Rectal smooth muscle tissue (tissue), 1 donor: ENCODE results near the gene PRRC2C.
"Not testable (repeated sequence)": the region's sequence is repeated elsewhere in the genome, so short reads cannot be mapped to it uniquely, and the experiment has no call there.

Experiments used
- H3K27ac ChIP-seq: one replicate; pipeline ENCODE4 v1.7.0; 2013; ENCODE audit warnings: low read depth, low read length, inconsistent platforms
- H3K27me3 ChIP-seq: one replicate; pipeline ENCODE4 v1.7.0; 2013; ENCODE audit warnings: low read length; ENCODE audit not compliant: control insufficient read depth, insufficient read depth
- H3K36me3 ChIP-seq: one replicate; pipeline ENCODE4 v1.7.0; 2013; ENCODE audit warnings: low read length; ENCODE audit not compliant: control insufficient read depth, insufficient read depth
- H3K4me1 ChIP-seq: one replicate; pipeline ENCODE4 v1.7.0; 2013; ENCODE audit warnings: low read length; ENCODE audit not compliant: control insufficient read depth, insufficient read depth
- H3K4me3 ChIP-seq: one replicate; pipeline ENCODE4 v1.7.0; 2013; ENCODE audit warnings: low read length
- H3K9ac ChIP-seq: one replicate; pipeline ENCODE4 v1.7.0; 2013; ENCODE audit warnings: low read length

The PRRC2C gene

DNA sequence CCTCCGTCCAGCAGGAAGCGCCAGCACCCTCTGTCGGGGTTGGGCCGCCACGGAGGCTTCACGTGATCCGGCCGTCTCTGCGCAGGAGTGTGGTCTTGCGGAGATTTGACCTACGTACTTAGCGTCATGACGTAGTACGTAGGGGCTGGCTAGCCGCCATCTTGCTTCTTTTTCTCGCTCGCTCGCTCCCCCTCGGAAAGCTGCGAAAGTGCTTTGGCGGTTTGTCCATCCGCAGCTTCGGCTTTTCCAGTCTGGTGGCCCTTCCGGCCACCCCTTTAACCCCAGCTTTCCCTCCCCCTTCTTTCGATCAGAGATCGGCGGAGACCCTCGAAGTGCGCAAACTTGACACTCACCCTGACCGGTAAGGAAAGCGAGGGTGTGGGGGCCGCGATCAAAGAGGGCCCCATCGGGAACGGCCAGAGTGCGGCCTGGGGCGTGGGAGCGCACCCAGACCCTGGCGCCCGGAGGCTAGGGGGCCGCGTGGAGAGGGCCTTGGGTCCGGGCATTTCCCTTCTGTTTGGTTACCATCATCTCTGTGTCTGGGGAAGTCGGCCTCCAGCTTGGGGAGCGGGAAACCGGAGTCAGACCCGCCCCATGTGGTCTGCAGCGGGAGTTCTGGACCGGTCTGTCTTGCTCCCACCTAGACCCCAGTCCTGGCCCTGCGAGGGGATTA is at the start of gene PRRC2C:
TSS of gene PRRC2C (plus strand) at position 156 of the 673 bp plus-strand sequence. CDS start 26,559 bp downstream, outside the sequence.
- Histone ChIP-seq H3K27ac (peak within 1 kb of the TSS; percentile 98), H3K27me3 (no peaks in the 10 kb centered on the region), H3K4me3 (peak within 1 kb of the TSS; percentile 94), H3K36me3 (no peaks in the 10 kb centered on the region), H3K4me1 (peaks cover 8% of the 10 kb centered on the region), H3K9ac (peak within 1 kb of the TSS; percentile 97)

DNA sequence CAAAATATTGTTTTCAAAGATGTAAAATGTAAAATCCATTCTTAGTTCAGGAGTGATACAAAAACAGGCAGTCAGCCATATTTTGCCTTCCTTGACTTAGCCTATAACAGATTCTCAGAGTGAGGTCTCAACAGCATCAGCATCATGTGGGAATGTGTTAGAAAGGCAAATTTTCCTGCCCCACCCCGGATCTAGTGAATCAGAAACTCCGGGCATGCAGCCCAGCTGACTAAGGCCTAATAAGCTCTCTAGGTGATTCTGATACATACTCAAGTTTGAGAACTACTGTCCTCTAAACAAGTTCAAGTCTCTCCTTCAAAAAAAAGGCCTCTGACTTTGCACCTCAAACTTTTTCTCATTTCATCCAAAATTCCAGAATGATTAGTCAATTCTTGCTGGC is 46.9 kb upstream of the PRRC2C start:
- no peaks in the 10 kb centered on the region for H3K27me3 ChIP-seq
- H3K27ac ChIP-seq = no peak overlapping the region
- H3K4me3 ChIP-seq = no peak overlapping the region
- no peak overlapping the region for H3K9ac ChIP-seq
- no peaks in the 10 kb centered on the region for H3K4me1 ChIP-seq
- no peaks in the 10 kb centered on the region for H3K36me3 ChIP-seq

GRCh38 chr1:171440201-171440600 is 45.1 kb upstream of the PRRC2C start:
- H3K4me1 ChIP-seq, H3K27ac ChIP-seq, H3K36me3 ChIP-seq, H3K4me3 ChIP-seq, H3K9ac ChIP-seq, H3K27me3 ChIP-seq: not testable (repeated sequence)

DNA sequence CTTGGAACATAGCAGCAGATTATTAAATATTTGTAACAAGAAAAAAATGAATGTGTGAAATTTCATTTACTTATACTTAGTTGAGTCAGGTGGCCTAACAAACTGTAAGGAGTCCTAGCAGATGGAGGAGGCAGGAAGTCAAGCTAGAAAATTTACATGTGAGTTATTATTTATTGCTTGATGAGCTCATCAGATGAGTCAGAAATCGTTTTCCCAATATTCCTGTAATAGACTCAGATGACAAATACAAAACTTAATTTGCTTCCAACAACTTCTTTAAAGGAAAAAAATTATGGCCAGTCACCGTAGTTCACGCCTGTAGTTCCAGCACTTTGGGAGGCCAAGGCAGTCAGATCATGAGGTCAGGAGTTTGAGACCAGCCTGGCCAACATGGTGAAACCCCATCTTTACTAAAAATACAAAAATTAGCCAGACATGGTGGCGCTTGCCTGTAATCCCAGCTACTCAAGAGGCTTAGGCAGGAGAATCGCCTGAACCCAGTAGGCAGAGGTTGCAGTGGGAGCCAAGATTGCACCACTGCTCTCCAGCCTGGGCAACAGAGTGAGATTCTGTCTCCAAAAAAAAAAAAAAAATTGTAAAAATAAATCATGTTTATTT is 43.9 kb upstream of the PRRC2C start:
- H3K27ac ChIP-seq, H3K27me3 ChIP-seq, H3K4me1 ChIP-seq, H3K36me3 ChIP-seq, H3K4me3 ChIP-seq, H3K9ac ChIP-seq: not testable (repeated sequence)

- Histone ChIP-seq H3K4me1 (no peaks in the 10 kb centered on the region), H3K4me3 (no peak overlapping the region), H3K27me3 (no peaks in the 10 kb centered on the region), H3K9ac (no peak overlapping the region), H3K27ac (no peak overlapping the region), H3K36me3 (no peaks in the 10 kb centered on the region)
These were observed 38.9 kb upstream of the PRRC2C start for GRCh38 chr1:171446386-171446785.

DNA sequence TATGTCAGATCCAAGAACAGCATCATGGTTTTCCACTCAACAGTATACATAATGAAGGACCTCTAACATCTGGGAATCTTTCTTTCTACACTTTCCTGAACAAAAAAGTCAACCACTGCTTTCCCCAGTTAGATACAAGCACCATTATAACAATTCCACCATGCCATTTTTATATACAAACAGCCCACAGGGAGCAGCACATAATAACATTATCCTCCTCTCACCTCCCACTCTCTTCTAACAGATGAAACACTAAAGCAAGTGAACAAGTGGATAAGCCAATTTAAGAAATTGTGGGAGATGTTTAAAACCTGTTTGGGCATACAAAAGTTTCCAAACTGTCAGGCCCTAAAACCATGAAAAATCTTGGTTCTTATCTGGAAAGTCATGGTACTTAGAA is 29.4 kb upstream of the PRRC2C start:
- no peak overlapping the region for H3K4me3 ChIP-seq
- no peaks in the 10 kb centered on the region for H3K4me1 ChIP-seq
- H3K27me3 ChIP-seq = no peaks in the 10 kb centered on the region
- no peaks in the 10 kb centered on the region for H3K36me3 ChIP-seq
- no peak overlapping the region for H3K27ac ChIP-seq
- no peak overlapping the region for H3K9ac ChIP-seq

- H3K9ac ChIP-seq = no peak overlapping the region
- H3K27me3 ChIP-seq = no peaks in the 10 kb centered on the region
- no peak overlapping the region for H3K27ac ChIP-seq
- no peaks in the 10 kb centered on the region for H3K4me1 ChIP-seq
- no peaks in the 10 kb centered on the region for H3K36me3 ChIP-seq
- H3K4me3 ChIP-seq = no peak overlapping the region
These were observed 27.9 kb upstream of the PRRC2C start for GRCh38 chr1:171457412-171457811.

DNA sequence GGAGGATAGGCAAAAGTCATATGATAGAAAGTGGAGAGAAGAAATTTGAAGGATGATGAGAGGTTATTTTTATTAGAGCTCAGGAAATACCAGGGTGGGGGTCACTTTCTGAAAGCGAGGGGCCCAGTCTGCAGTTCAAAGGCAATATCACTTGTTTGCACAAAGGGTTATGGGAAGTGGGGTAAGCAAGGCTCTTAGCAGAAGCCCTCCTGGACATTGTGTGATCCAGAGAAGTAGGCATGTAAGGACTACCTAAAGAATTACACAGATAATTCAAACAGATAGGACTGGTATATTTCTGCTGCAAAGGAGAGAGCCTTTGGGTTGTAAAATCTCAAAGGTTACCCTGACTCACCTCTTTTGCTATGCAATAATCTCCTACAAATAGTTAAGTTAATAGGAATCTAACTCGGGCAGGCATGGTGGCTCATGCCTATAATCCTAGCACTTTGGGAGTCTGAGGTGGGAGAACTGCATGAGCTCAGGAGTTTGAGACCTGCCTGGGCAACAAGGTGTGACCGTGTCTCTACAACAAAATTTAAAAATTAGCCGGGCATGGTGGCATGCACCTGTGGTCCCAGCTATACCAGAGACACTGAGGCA is 25.2 kb upstream of the PRRC2C start:
- Histone ChIP-seq H3K27ac (no peak overlapping the region), H3K4me1 (no peaks in the 10 kb centered on the region), H3K36me3 (no peaks in the 10 kb centered on the region), H3K4me3 (no peak overlapping the region), H3K9ac (no peak overlapping the region), H3K27me3 (no peaks in the 10 kb centered on the region)

DNA sequence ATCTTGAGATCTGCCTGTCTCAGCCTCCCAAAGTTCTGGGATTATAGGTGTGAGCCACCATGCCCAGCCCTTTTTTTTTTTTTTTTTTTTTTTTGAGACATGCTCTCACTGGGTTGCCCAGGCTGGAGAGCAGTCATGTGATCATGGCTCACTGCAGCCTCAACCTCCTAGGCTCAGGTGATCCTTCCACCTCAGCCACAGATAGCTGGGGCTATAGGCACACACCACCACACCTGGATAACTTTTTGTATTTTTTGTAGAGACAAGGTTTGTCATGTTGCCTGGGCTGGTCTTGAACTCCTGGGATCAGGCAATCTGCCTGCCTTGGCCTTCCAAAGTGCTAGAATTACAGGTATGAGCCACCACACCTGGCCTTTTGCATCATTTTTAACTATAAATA is 17.7 kb upstream of the PRRC2C start:
- H3K27me3 ChIP-seq = no peaks in the 10 kb centered on the region
- no peak overlapping the region for H3K27ac ChIP-seq
- H3K4me3 ChIP-seq = no peak overlapping the region
- H3K4me1 ChIP-seq = no peaks in the 10 kb centered on the region
- no peak overlapping the region for H3K9ac ChIP-seq
- H3K36me3 ChIP-seq = no peaks in the 10 kb centered on the region

DNA sequence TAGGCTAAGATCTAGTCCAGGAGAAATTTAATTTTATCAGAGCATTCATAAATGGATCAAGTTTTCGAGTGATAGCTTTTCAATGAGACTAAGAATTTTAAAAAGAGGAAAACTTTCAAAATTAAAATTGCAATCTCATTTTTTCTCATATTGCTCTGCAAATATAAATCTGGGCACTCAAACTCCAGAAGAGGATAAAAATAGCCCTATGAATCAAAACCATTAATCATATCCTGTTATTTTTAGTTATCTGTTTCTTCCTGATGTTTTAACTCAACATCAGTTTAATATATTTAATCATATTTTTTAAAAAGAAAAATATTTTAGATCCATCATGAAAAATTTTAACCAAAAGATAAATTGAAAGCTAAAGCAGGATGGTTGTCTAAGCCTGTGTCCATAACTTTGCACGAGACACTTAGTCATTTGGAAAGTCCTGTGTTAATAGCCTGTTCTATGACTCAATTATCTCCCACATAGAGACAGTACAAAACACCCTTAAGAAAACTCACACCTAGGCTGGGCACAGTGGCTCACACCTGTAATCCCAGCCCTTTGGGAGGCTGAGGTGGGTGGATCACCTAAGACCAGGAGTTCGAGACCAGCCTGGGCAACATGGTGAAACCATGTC is 17.1 kb upstream of the PRRC2C start:
- H3K4me3 ChIP-seq = no peak overlapping the region
- H3K27me3 ChIP-seq = no peaks in the 10 kb centered on the region
- no peaks in the 10 kb centered on the region for H3K4me1 ChIP-seq
- no peaks in the 10 kb centered on the region for H3K36me3 ChIP-seq
- H3K27ac ChIP-seq = no peak overlapping the region
- H3K9ac ChIP-seq = no peak overlapping the region

GRCh38 chr1:171470726-171471125 is 14.6 kb upstream of the PRRC2C start:
- no peak overlapping the region for H3K9ac ChIP-seq
- no peaks in the 10 kb centered on the region for H3K36me3 ChIP-seq
- H3K4me3 ChIP-seq = no peak overlapping the region
- no peak overlapping the region for H3K27ac ChIP-seq
- H3K27me3 ChIP-seq = no peaks in the 10 kb centered on the region
- no peaks in the 10 kb centered on the region for H3K4me1 ChIP-seq

DNA sequence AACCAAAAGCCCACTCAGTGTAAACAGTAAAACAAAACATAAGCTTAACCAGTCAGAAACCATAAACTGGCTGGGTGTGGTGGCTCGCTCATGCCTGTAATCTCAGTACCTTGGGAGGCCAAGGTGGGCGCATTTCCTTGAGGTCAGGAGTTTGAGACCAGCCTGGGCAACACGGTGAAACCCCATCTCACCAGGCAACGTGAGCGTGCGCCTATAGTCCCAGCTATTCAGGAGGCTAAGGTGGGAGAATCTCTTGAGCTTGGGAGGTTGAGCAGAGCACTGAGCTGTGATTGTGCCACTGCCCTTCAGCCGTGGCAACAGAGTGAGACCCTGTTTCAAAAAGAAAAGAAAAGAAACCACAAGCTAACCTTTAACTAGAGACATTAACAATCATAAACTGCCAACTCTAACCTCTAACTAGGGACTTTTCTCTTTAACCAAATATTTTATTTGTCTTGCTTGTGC is 13.1 kb upstream of the PRRC2C start:
- no peak overlapping the region for H3K4me3 ChIP-seq
- no peaks in the 10 kb centered on the region for H3K4me1 ChIP-seq
- H3K36me3 ChIP-seq = no peaks in the 10 kb centered on the region
- no peak overlapping the region for H3K9ac ChIP-seq
- no peaks in the 10 kb centered on the region for H3K27me3 ChIP-seq
- H3K27ac ChIP-seq = no peak overlapping the region
